ENCODE results near the gene CLDN20.

Gene CLDN20

DNA sequence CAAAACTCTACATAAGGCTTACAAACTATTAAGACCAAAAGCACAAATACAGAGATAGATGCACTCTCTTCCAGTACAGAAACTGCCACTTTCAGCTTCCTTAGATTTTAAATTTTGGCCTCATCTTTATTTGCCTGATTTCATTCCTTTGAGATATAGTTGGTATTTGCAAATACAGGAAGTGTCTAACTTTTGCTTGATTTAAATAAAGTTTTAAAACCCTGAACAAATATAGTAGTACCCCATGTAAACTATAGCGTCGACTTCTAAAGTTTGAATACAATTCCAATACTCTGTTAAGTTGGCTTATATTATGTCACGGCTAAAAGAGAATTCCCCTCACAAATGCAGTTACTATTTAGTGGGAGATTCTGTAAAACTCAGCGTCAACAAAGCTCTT is 1.2 kb upstream of the CLDN20 start:
- Histone ChIP-seq H3K79me1 (ENCODE audit: low read length) (no peaks in the 10 kb centered on the region), H3K23ac (ENCODE audit: low read length) (no peak overlapping the region), H4K91ac (ENCODE audit: low read depth, low read length) (no peak overlapping the region)

DNA sequence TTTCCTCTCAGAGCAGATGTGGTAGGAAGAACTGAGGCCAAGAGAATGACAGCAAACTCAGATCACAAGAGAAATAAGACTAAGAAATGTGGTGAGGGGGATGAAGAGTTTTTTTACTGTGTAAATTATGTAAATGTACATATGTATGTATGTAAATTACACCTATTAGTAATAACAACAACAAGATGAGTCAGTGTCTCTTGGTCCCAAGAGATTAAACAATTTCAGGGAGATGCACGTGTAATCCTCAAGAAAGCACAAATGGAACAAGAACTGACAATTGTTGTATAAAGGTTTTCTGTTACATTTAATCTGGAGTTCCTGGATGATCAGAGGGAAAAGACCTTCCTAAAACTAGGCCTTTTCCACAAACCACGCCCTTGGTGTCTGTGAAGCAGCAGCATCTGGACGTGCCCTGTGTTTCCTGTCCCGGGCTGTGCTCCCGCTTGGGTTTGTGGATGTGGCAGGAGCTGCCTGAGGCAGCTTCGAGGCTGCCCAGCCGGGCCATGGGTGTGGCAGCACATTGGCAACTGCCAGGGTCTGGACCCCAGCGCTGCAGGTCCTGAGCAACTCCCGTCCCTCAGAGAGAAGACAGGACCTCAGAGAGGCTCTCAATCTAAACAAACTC is 994 bp downstream of the CLDN20 start:
- H2BK120ac ChIP-seq (ENCODE audit: insufficient read depth, low read length, poor library complexity), result no peak overlapping the region
- H3K27me3 ChIP-seq (ENCODE audit: insufficient read depth, low read length), result no peaks in the 10 kb centered on the region
- H3K4me3 ChIP-seq (ENCODE audit: low read depth, low read length), result no peak overlapping the region
- H3K27ac ChIP-seq (ENCODE audit: low read depth, low read length), result no peak overlapping the region
- no peak overlapping the region for H3K23ac ChIP-seq (ENCODE audit: low read length)
- no peaks in the 10 kb centered on the region for H3K79me2 ChIP-seq (ENCODE audit: control insufficient read depth, insufficient read depth, low read length, poor library complexity)
- no CpG with 5 or more reads among the region's 9 CpGs for WGBS (ENCODE audit: extremely low coverage, insufficient coverage, insufficient read length)
- no peaks in the 10 kb centered on the region for H3K79me1 ChIP-seq (ENCODE audit: low read length)
- H4K91ac ChIP-seq (ENCODE audit: low read depth, low read length), result no peak overlapping the region
- H3K9ac ChIP-seq (ENCODE audit: low read length), result no peak overlapping the region
- no peaks in the 10 kb centered on the region for H3K9me3 ChIP-seq (ENCODE audit: insufficient read depth, low read depth, low read length)
- H2BK12ac ChIP-seq (ENCODE audit: low read length), result peak overlapping the region; percentile 38
- peaks cover 3% of the 10 kb centered on the region in 2 experiments for H3K4me1 ChIP-seq (ENCODE audit: control insufficient read depth in 1 of 2, insufficient read depth in 2 of 2, low read length in 2 of 2)
- H4K12ac ChIP-seq (ENCODE audit: low read depth, low read length), result no peak overlapping the region
- H3K4ac ChIP-seq (ENCODE audit: low read depth, low read length), result no peak overlapping the region
- no peak overlapping the region for H2AFZ ChIP-seq (ENCODE audit: insufficient read depth, low read length, poor library complexity)
- no peak overlapping the region for H3K4me2 ChIP-seq (ENCODE audit: low read length)
- no peak overlapping the region for H4K8ac ChIP-seq (ENCODE audit: low read depth, low read length)
- H2BK5ac ChIP-seq (ENCODE audit: low read depth, low read length, poor library complexity), result no peak overlapping the region
- DNase-seq, result no peak
- no peak overlapping the region for H3K14ac ChIP-seq (ENCODE audit: low read length)
- no peak overlapping the region for H3K18ac ChIP-seq (ENCODE audit: low read length)
- H3K36me3 ChIP-seq (ENCODE audit: control insufficient read depth in 1 of 2, insufficient read depth in 2 of 2, low read length in 2 of 2), result peaks cover 3% of the 10 kb centered on the region in 2 experiments
- H2AK5ac ChIP-seq (ENCODE audit: low read length), result no peak overlapping the region

More for the DNA sequence above, 1.2 kb upstream of the CLDN20 start:
- DNase-seq, result no peak
- no peak overlapping the region for H3K9ac ChIP-seq (ENCODE audit: low read length)
- H4K8ac ChIP-seq (ENCODE audit: low read depth, low read length), result no peak overlapping the region
- H3K4me2 ChIP-seq (ENCODE audit: low read length), result no peak overlapping the region
- peaks cover 3% of the 10 kb centered on the region in 2 experiments for H3K4me1 ChIP-seq (ENCODE audit: control insufficient read depth in 1 of 2, insufficient read depth in 2 of 2, low read length in 2 of 2)
- no peak overlapping the region for H2BK120ac ChIP-seq (ENCODE audit: insufficient read depth, low read length, poor library complexity)
- no peaks in the 10 kb centered on the region for H3K27me3 ChIP-seq (ENCODE audit: insufficient read depth, low read length)
- H3K79me2 ChIP-seq (ENCODE audit: control insufficient read depth, insufficient read depth, low read length, poor library complexity), result no peaks in the 10 kb centered on the region
- H4K12ac ChIP-seq (ENCODE audit: low read depth, low read length), result no peak overlapping the region
- H2BK5ac ChIP-seq (ENCODE audit: low read depth, low read length, poor library complexity), result no peak overlapping the region
- peaks cover 11 to 13% of the 10 kb centered on the region in 2 experiments for H3K36me3 ChIP-seq (ENCODE audit: control insufficient read depth in 1 of 2, insufficient read depth in 2 of 2, low read length in 2 of 2)
- WGBS (ENCODE audit: extremely low coverage, insufficient coverage, insufficient read length), result no CpG with 5 or more reads among the region's 4 CpGs
- no peak overlapping the region for H3K27ac ChIP-seq (ENCODE audit: low read depth, low read length)
- no peak overlapping the region for H2BK12ac ChIP-seq (ENCODE audit: low read length)
- no peaks in the 10 kb centered on the region for H3K9me3 ChIP-seq (ENCODE audit: insufficient read depth, low read depth, low read length)
- no peak overlapping the region for H3K4ac ChIP-seq (ENCODE audit: low read depth, low read length)
- no peak overlapping the region for H2AFZ ChIP-seq (ENCODE audit: insufficient read depth, low read length, poor library complexity)
- H2AK5ac ChIP-seq (ENCODE audit: low read length), result no peak overlapping the region
- no peak overlapping the region for H3K14ac ChIP-seq (ENCODE audit: low read length)
- H3K18ac ChIP-seq (ENCODE audit: low read length), result no peak overlapping the region
- H3K4me3 ChIP-seq (ENCODE audit: low read depth, low read length), result no peak overlapping the region

DNA sequence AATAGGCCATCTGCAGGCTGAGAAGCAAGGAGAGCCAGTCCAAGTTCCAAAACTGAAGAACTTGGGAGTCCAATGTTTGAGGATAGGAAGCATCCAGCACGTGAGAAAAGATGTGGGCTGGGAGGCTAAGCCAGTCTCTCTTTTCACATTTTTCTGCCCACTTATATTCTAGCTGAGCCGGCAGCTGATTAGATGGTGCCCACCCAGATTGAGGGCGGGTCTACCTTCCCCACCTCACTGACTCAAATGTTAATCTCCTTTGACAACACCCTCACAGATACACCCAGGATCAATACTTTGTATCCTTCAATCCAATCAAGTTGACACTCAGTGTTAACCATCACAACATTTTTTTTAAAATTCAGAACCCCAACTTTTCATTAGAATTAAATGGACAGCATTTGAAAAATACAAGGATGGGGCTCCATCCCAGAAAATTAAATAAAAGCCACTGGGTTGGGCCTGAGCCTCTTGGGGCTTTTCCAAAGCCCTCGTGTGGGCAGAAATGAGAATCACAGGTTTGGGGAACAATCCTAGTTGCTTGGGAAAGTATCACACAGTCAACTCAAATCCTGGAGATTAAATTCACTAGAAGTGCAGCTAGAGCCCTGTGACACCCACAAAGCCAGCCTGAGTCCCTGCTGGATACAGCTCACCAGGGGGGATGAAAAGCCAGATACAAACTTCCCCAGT is 2.2 kb downstream of the CLDN20 start:
- no peak overlapping the region for H2BK120ac ChIP-seq (ENCODE audit: insufficient read depth, low read length, poor library complexity)
- peaks cover 0 to 3% of the 10 kb centered on the region in 2 experiments for H3K36me3 ChIP-seq (ENCODE audit: control insufficient read depth in 1 of 2, insufficient read depth in 2 of 2, low read length in 2 of 2)
- no peak overlapping the region for H3K4me3 ChIP-seq (ENCODE audit: low read depth, low read length)
- no peak overlapping the region for H3K4me2 ChIP-seq (ENCODE audit: low read length)
- H4K91ac ChIP-seq (ENCODE audit: low read depth, low read length), result no peak overlapping the region
- WGBS (ENCODE audit: extremely low coverage, insufficient coverage, insufficient read length), result no CpG with 5 or more reads among the region's 4 CpGs
- no peak overlapping the region for H3K4ac ChIP-seq (ENCODE audit: low read depth, low read length)
- no peak overlapping the region for H2BK12ac ChIP-seq (ENCODE audit: low read length)
- no peaks in the 10 kb centered on the region for H3K27me3 ChIP-seq (ENCODE audit: insufficient read depth, low read length)
- H3K27ac ChIP-seq (ENCODE audit: low read depth, low read length), result no peak overlapping the region
- no peaks in the 10 kb centered on the region for H3K79me1 ChIP-seq (ENCODE audit: low read length)
- H2AFZ ChIP-seq (ENCODE audit: insufficient read depth, low read length, poor library complexity), result no peak overlapping the region
- H3K9me3 ChIP-seq (ENCODE audit: insufficient read depth, low read depth, low read length), result no peaks in the 10 kb centered on the region
- no peak overlapping the region for H3K23ac ChIP-seq (ENCODE audit: low read length)
- no peak overlapping the region for H3K9ac ChIP-seq (ENCODE audit: low read length)
- H4K12ac ChIP-seq (ENCODE audit: low read depth, low read length), result no peak overlapping the region
- H4K8ac ChIP-seq (ENCODE audit: low read depth, low read length), result no peak overlapping the region
- H2BK5ac ChIP-seq (ENCODE audit: low read depth, low read length, poor library complexity), result no peak overlapping the region
- no peak overlapping the region for H3K14ac ChIP-seq (ENCODE audit: low read length)
- H3K4me1 ChIP-seq (ENCODE audit: control insufficient read depth in 1 of 2, insufficient read depth in 2 of 2, low read length in 2 of 2), result peaks cover 3% of the 10 kb centered on the region in 2 experiments
- H3K79me2 ChIP-seq (ENCODE audit: control insufficient read depth, insufficient read depth, low read length, poor library complexity), result no peaks in the 10 kb centered on the region
- H2AK5ac ChIP-seq (ENCODE audit: low read length), result no peak overlapping the region
- no peak for DNase-seq
- H3K18ac ChIP-seq (ENCODE audit: low read length), result no peak overlapping the region

DNA sequence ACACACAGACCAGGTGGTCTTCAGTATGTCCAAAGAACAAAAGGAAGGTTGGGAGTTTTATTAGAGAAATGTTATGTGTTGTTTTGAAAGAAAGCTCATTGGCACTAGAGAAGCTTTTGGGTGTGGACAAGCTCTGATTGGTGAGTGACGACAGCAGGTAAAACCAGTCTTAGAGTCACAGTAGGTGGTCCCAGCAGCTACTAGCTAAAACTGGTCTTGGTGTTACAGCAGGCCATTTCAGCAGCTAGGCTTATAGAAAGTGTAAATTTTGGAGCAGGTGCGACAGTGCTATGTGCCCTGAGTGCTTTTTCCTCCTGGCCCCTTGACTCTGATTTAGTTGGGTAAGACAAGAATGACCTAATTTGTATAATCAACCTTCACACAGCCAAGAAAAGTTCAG is 3.6 kb downstream of the CLDN20 start:
- Histone ChIP-seq H4K91ac (ENCODE audit: low read depth, low read length) (no peak overlapping the region), H3K79me1 (ENCODE audit: low read length) (no peaks in the 10 kb centered on the region), H2BK120ac (ENCODE audit: insufficient read depth, low read length, poor library complexity) (no peak overlapping the region), H3K4me1 (ENCODE audit: control insufficient read depth in 1 of 2, insufficient read depth in 2 of 2, low read length in 2 of 2) (no peaks in the 10 kb centered on the region), H3K4me3 (ENCODE audit: low read depth, low read length) (no peak overlapping the region), H3K9me3 (ENCODE audit: insufficient read depth, low read depth, low read length) (no peaks in the 10 kb centered on the region), H4K8ac (ENCODE audit: low read depth, low read length) (no peak overlapping the region), H3K36me3 (ENCODE audit: control insufficient read depth in 1 of 2, insufficient read depth in 2 of 2, low read length in 2 of 2) (peaks cover 0 to 3% of the 10 kb centered on the region in 2 experiments), H3K27me3 (ENCODE audit: insufficient read depth, low read length) (no peaks in the 10 kb centered on the region), H3K23ac (ENCODE audit: low read length) (no peak overlapping the region), H2AFZ (ENCODE audit: insufficient read depth, low read length, poor library complexity) (no peak overlapping the region), H3K79me2 (ENCODE audit: control insufficient read depth, insufficient read depth, low read length, poor library complexity) (no peaks in the 10 kb centered on the region), H3K18ac (ENCODE audit: low read length) (no peak overlapping the region), H2BK12ac (ENCODE audit: low read length) (no peak overlapping the region), H3K4me2 (ENCODE audit: low read length) (no peak overlapping the region), H4K12ac (ENCODE audit: low read depth, low read length) (no peak overlapping the region), H3K14ac (ENCODE audit: low read length) (no peak overlapping the region), H2AK5ac (ENCODE audit: low read length) (no peak overlapping the region), H2BK5ac (ENCODE audit: low read depth, low read length, poor library complexity) (no peak overlapping the region), H3K9ac (ENCODE audit: low read length) (no peak overlapping the region), H3K27ac (ENCODE audit: low read depth, low read length) (no peak overlapping the region), H3K4ac (ENCODE audit: low read depth, low read length) (no peak overlapping the region)
- no peak for DNase-seq
- no CpG with 5 or more reads among the region's 2 CpGs for WGBS (ENCODE audit: extremely low coverage, insufficient coverage, insufficient read length)

Measured in trophoblast cell (in vitro differentiated cells and primary cell).